Activated CD4-positive, alpha-beta T cell treated with anti-CD3 and anti-CD28 coated beads, Interleukin-2, amount 10 ng/mL, durations not matched to agents 7 days and 5 days (primary cell): ENCODE measurements around the gene HNRNPUL1. TPM values are rescaled to one million over a fixed set of nuclear protein-coding genes. Genes with fewer than 3 reads are reported as not detected.

Source experiments
- CTCF ChIA-PET: fragments of 350-600 bp; sonication (Branson Sonifier 250); formaldehyde crosslinking; loops from one replicate; lab custom pipeline; 2021; ENCODE audit warnings: antibody characterized with exemption; lab: Charles Lee
- POLR2A ChIA-PET: fragments of 350-600 bp; sonication (Branson Sonifier 250); formaldehyde crosslinking; loops from one replicate; lab custom pipeline; 2021; ENCODE audit warnings: antibody characterized with exemption; lab: Charles Lee
- DNase-seq: peaks from one replicate; pipeline ENCODE4 v3.0.0-alpha.2; 2020
- H3K27ac Mint-ChIP-seq: one replicate; pipeline ENCODE4 v1.8.0; 2021; ENCODE audit warnings: mild to moderate bottlenecking, moderate library complexity, mixed read lengths
- H3K27me3 Mint-ChIP-seq: one replicate; pipeline ENCODE4 v1.8.0; 2021; ENCODE audit warnings: mixed read lengths
- H3K36me3 Mint-ChIP-seq: one replicate; pipeline ENCODE4 v1.8.0; 2021; ENCODE audit warnings: low read depth, mixed read lengths
- H3K4me1 Mint-ChIP-seq: one replicate; pipeline ENCODE4 v1.8.0; 2021; ENCODE audit warnings: mixed read lengths
- H3K4me3 Mint-ChIP-seq: one replicate; pipeline ENCODE4 v1.8.0; 2021; ENCODE audit warnings: mild to moderate bottlenecking, moderate library complexity, mixed read lengths
- H3K9me3 Mint-ChIP-seq: one replicate; pipeline ENCODE4 v1.8.0; 2021; ENCODE audit warnings: mixed read lengths
- total RNA-seq, 2 experiments: library from RNA; stranded (reverse); gene quantifications; one replicate each; pipeline ENCODE4 v1.2.3, GENCODE V29; 2021

The HNRNPUL1 gene
- total RNA-seq, 2 experiments from 2014 or later, result 333 to 348 TPM

GRCh38 chr19:41327076-41327575, 63.0 kb downstream of the HNRNPUL1 start:
- no peak for DNase-seq
- Mint-ChIP-seq H3K36me3 (peaks cover 51% of the 10 kb centered on the region), H3K27ac (peak overlapping the region; percentile 89), H3K4me3 (peak overlapping the region; percentile 58), H3K27me3 (no peaks in the 10 kb centered on the region), H3K9me3 (no peaks in the 10 kb centered on the region), H3K4me1 (peaks cover 69% of the 10 kb centered on the region)
- ChIA-PET CTCF (interaction anchor here (0.8 to 1.6 kb wide), 9 partner anchors 8 to 244 kb away, joined by 3 to 10 read pairs (median 3); no protein-coding TSS in a partner anchor), POLR2A (interaction anchor here (0.6 to 0.7 kb wide), 2 partner anchors 28 to 38 kb away, joined by 3 to 4 read pairs; no protein-coding TSS in a partner anchor)

- peak overlapping the region; percentile 72 for H3K4me3 Mint-ChIP-seq
- no peaks in the 10 kb centered on the region for H3K27me3 Mint-ChIP-seq
- ChIA-PET POLR2A (interaction anchor here (0.7 kb wide), 1 partner anchor 28 kb away, joined by 4 read pairs; no protein-coding TSS in a partner anchor), CTCF (interaction anchor here (0.8 to 1.3 kb wide), 8 partner anchors 9 to 243 kb away, joined by 3 to 5 read pairs (median 3); no protein-coding TSS in a partner anchor)
- peaks cover 55% of the 10 kb centered on the region for H3K36me3 Mint-ChIP-seq
- H3K4me1 Mint-ChIP-seq, result peaks cover 69% of the 10 kb centered on the region
- H3K27ac Mint-ChIP-seq, result peak overlapping the region; percentile 93
- no peaks in the 10 kb centered on the region for H3K9me3 Mint-ChIP-seq
- DNase-seq, result peak; percentile 79
These were observed 63.5 kb downstream of the HNRNPUL1 start for GRCh38 chr19:41327576-41328156.

GRCh38 chr19:41328157-41328841, 64.1 kb downstream of the HNRNPUL1 start:
- ChIA-PET POLR2A (interaction anchor here (0.7 kb wide), 1 partner anchor 11 kb away, joined by 5 read pairs; no protein-coding TSS in a partner anchor), CTCF (interaction anchor here (0.9 to 1.5 kb wide), 7 partner anchors 8 to 124 kb away, joined by 3 to 7 read pairs (median 3); no protein-coding TSS in a partner anchor)
- Mint-ChIP-seq H3K4me3 (peak overlapping the region; percentile 72), H3K27ac (peak overlapping the region; percentile 93), H3K36me3 (peaks cover 53% of the 10 kb centered on the region), H3K27me3 (no peaks in the 10 kb centered on the region), H3K4me1 (peaks cover 66% of the 10 kb centered on the region), H3K9me3 (no peaks in the 10 kb centered on the region)
- peak; percentile 58 for DNase-seq

- Mint-ChIP-seq H3K9me3 (no peaks in the 10 kb centered on the region), H3K36me3 (peaks cover 56% of the 10 kb centered on the region), H3K27ac (peak overlapping the region; percentile 93), H3K4me1 (peaks cover 69% of the 10 kb centered on the region), H3K27me3 (no peaks in the 10 kb centered on the region), H3K4me3 (peak overlapping the region; percentile 72)
- DNase-seq, result no peak
- ChIA-PET POLR2A (interaction anchor here (0.7 kb wide), 1 partner anchor 11 kb away, joined by 5 read pairs; no protein-coding TSS in a partner anchor), CTCF (interaction anchor here (0.9 to 1.5 kb wide), 3 partner anchors 23 to 125 kb away, joined by 3 to 7 read pairs (median 3); no protein-coding TSS in a partner anchor)
These were observed 64.7 kb downstream of the HNRNPUL1 start for GRCh38 chr19:41328842-41329225.

GRCh38 chr19:41330481-41330880, 66.3 kb downstream of the HNRNPUL1 start:
- DNase-seq, result no peak
- CTCF ChIA-PET, result no interaction called here
- H3K9me3 Mint-ChIP-seq, result no peaks in the 10 kb centered on the region
- no peaks in the 10 kb centered on the region for H3K27me3 Mint-ChIP-seq
- peaks cover 67% of the 10 kb centered on the region for H3K4me1 Mint-ChIP-seq
- H3K36me3 Mint-ChIP-seq, result peaks cover 60% of the 10 kb centered on the region
- no peak overlapping the region for H3K4me3 Mint-ChIP-seq
- POLR2A ChIA-PET, result no interaction called here
- peak overlapping the region; percentile 51 for H3K27ac Mint-ChIP-seq

GRCh38 chr19:41330946-41331678, 66.9 kb downstream of the HNRNPUL1 start:
- Mint-ChIP-seq H3K4me3 (no peak overlapping the region), H3K27me3 (no peaks in the 10 kb centered on the region), H3K36me3 (peaks cover 62% of the 10 kb centered on the region), H3K9me3 (no peaks in the 10 kb centered on the region), H3K4me1 (peaks cover 68% of the 10 kb centered on the region), H3K27ac (no peak overlapping the region)
- ChIA-PET POLR2A (no interaction called here), CTCF (interaction anchor here (0.9 kb wide), 1 partner anchor 11 kb away, joined by 3 read pairs; no protein-coding TSS in a partner anchor)
- DNase-seq, result no peak

GRCh38 chr19:41332000-41332399, 67.8 kb downstream of the HNRNPUL1 start:
- H3K9me3 Mint-ChIP-seq, result no peaks in the 10 kb centered on the region
- H3K4me1 Mint-ChIP-seq, result peaks cover 63% of the 10 kb centered on the region
- ChIA-PET POLR2A (no interaction called here), CTCF (interaction anchor here (0.9 to 1.2 kb wide), 2 partner anchors 10 kb away, joined by 3 read pairs; no protein-coding TSS in a partner anchor)
- H3K4me3 Mint-ChIP-seq, result no peak overlapping the region
- peaks cover 59% of the 10 kb centered on the region for H3K36me3 Mint-ChIP-seq
- no peaks in the 10 kb centered on the region for H3K27me3 Mint-ChIP-seq
- H3K27ac Mint-ChIP-seq, result no peak overlapping the region
- DNase-seq, result no peak

GRCh38 chr19:41332468-41332867, 68.3 kb downstream of the HNRNPUL1 start:
- Mint-ChIP-seq H3K4me1 (peaks cover 62% of the 10 kb centered on the region), H3K27me3 (no peaks in the 10 kb centered on the region), H3K9me3 (no peaks in the 10 kb centered on the region), H3K4me3 (no peak overlapping the region), H3K27ac (no peak overlapping the region), H3K36me3 (peaks cover 59% of the 10 kb centered on the region)
- CTCF ChIA-PET, result interaction anchor here (1.2 kb wide), 1 partner anchor 10 kb away, joined by 3 read pairs; no protein-coding TSS in a partner anchor
- DNase-seq, result no peak
- POLR2A ChIA-PET, result interaction anchor here (0.6 kb wide), 1 partner anchor 61 kb away, joined by 3 read pairs; no protein-coding TSS in a partner anchor

- peaks cover 54% of the 10 kb centered on the region for H3K4me1 Mint-ChIP-seq
- no peak overlapping the region for H3K4me3 Mint-ChIP-seq
These were observed 70.6 kb downstream of the HNRNPUL1 start for GRCh38 chr19:41334793-41335192.

GRCh38 chr19:41335467-41335866, 71.3 kb downstream of the HNRNPUL1 start:
- DNase-seq, result no peak
- Mint-ChIP-seq H3K27me3 (no peaks in the 10 kb centered on the region), H3K4me1 (peaks cover 54% of the 10 kb centered on the region), H3K9me3 (no peaks in the 10 kb centered on the region), H3K4me3 (no peak overlapping the region), H3K36me3 (peaks cover 57% of the 10 kb centered on the region), H3K27ac (peak overlapping the region; percentile 57)
- POLR2A ChIA-PET, result interaction anchor here (0.6 kb wide), 1 partner anchor 9 kb away, joined by 3 read pairs; no protein-coding TSS in a partner anchor
- CTCF ChIA-PET, result interaction anchor here (0.6 to 1.9 kb wide), 5 partner anchors 8 to 152 kb away, joined by 3 to 10 read pairs (median 5); no protein-coding TSS in a partner anchor

More at GRCh38 chr19:41334793-41335192, 70.6 kb downstream of the HNRNPUL1 start:
- Mint-ChIP-seq H3K36me3 (peaks cover 55% of the 10 kb centered on the region), H3K27me3 (no peaks in the 10 kb centered on the region), H3K9me3 (no peaks in the 10 kb centered on the region), H3K27ac (peak overlapping the region; percentile 38)
- DNase-seq, result no peak
- ChIA-PET POLR2A (no interaction called here), CTCF (interaction anchor here (1.9 kb wide), 1 partner anchor 9 kb away, joined by 10 read pairs; no protein-coding TSS in a partner anchor)

GRCh38 chr19:41339936-41340335, 75.8 kb downstream of the HNRNPUL1 start:
- peaks cover 58% of the 10 kb centered on the region for H3K4me1 Mint-ChIP-seq
- POLR2A ChIA-PET, result interaction anchor here (0.6 kb wide), 1 partner anchor 11 kb away, joined by 5 read pairs; no protein-coding TSS in a partner anchor
- H3K9me3 Mint-ChIP-seq, result no peaks in the 10 kb centered on the region
- CTCF ChIA-PET, result interaction anchor here (3.7 kb wide), 1 partner anchor 12 kb away, joined by 15 read pairs; no protein-coding TSS in a partner anchor
- no peak for DNase-seq
- no peaks in the 10 kb centered on the region for H3K27me3 Mint-ChIP-seq
- H3K4me3 Mint-ChIP-seq, result no peak overlapping the region
- H3K27ac Mint-ChIP-seq, result no peak overlapping the region
- H3K36me3 Mint-ChIP-seq, result peaks cover 65% of the 10 kb centered on the region
